ENCODE measurements around the gene ALDH1A3.

ALDH1A3 gene

DNA sequence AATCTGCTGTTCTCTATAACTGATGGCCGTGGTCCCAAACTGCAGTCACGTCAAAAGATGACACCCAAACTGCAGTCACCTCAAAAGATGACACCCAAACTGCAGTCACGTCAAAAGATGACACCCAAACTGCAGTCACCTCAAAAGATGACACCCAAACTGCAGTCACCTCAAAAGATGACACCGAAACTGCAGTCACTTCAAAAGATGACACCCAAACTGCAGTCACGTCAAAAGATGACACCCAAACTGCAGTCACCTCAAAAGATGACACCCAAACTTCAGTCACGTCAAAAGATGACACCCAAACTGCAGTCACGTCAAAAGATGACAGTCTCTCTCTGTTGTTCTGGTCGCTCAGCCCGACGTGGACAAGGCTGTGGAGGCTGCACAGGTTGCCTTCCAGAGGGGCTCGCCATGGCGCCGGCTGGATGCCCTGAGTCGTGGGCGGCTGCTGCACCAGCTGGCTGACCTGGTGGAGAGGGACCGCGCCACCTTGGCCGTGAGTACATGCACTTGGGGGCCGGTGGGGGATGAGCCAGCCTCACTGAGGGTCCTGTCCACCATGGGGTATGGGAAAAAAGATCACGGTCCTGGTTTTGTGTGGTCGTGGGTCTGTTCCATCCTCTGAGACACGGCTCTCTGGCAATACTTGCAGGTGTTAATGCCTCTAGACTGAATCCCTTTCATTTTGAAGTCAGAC is 7.7 kb downstream of the ALDH1A3 start:
- peaks cover 7% of the 10 kb centered on the region for H3K4me1 Mint-ChIP-seq (ENCODE audit: low read depth)
- no peak overlapping the region for H3K27ac Mint-ChIP-seq
- H3K27me3 Mint-ChIP-seq, result peaks cover 41% of the 10 kb centered on the region
- H3K36me3 Mint-ChIP-seq, result no peaks in the 10 kb centered on the region
- no peaks in the 10 kb centered on the region for H3K9me3 Mint-ChIP-seq (ENCODE audit: low read depth)
- H3K4me3 Mint-ChIP-seq, result no peak overlapping the region

- Mint-ChIP-seq H3K36me3 (no peaks in the 10 kb centered on the region), H3K9me3 (ENCODE audit: low read depth) (no peaks in the 10 kb centered on the region), H3K4me3 (no peak overlapping the region), H3K27me3 (peaks cover 41% of the 10 kb centered on the region), H3K27ac (no peak overlapping the region), H3K4me1 (ENCODE audit: low read depth) (peaks cover 7% of the 10 kb centered on the region)
Measured at GRCh38 chr15:100889385-100890050, 9.9 kb downstream of the ALDH1A3 start.

GRCh38 chr15:100890051-100890720 is 10.6 kb downstream of the ALDH1A3 start:
- no peaks in the 10 kb centered on the region for H3K36me3 Mint-ChIP-seq
- H3K4me1 Mint-ChIP-seq (ENCODE audit: low read depth), result peaks cover 7% of the 10 kb centered on the region
- peaks cover 41% of the 10 kb centered on the region for H3K27me3 Mint-ChIP-seq
- no peaks in the 10 kb centered on the region for H3K9me3 Mint-ChIP-seq (ENCODE audit: low read depth)
- no peak overlapping the region for H3K27ac Mint-ChIP-seq
- H3K4me3 Mint-ChIP-seq, result no peak overlapping the region

- no peak overlapping the region for H3K4me3 Mint-ChIP-seq
- peaks cover 39% of the 10 kb centered on the region for H3K27me3 Mint-ChIP-seq
- H3K4me1 Mint-ChIP-seq (ENCODE audit: low read depth), result peaks cover 7% of the 10 kb centered on the region
Measured at GRCh38 chr15:100890850-100891249, 11.2 kb downstream of the ALDH1A3 start.

DNA sequence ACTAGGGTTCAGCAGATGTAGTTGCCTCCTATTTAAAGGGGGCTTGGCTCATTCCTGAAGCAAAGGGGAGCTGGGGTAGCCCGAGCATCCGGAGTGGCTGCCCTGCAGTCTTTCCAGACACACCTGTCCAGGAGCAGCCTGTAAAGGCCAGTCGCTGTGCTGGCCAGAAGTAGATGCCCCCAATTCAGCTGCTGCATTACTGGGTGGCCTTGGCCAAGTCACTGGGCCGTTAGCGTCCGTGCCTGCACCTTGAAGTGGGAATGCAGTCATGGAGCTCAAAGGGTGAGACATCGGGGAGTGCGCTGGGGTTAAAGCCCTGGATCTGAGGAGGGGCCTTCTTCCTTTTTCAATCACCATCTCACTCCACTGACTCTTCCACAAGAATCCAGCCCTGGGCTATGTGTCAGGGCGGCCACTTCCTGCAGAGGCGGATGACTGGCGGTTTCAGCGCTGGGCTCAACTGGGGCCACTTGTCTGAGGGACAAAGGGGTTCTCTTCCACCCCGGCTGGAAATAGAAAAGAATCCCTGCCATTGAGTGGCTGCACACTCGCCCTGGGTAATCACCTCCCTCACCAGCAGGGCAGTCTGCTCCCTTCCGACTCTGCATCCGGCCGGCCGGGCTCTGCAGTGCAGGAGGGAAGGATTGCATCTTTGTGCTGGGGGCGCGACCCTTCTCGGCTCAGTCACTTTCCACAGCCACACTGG is 11.8 kb downstream of the ALDH1A3 start:
- Mint-ChIP-seq H3K27me3 (peaks cover 37% of the 10 kb centered on the region), H3K36me3 (no peaks in the 10 kb centered on the region), H3K4me1 (ENCODE audit: low read depth) (peaks cover 7% of the 10 kb centered on the region), H3K9me3 (ENCODE audit: low read depth) (no peaks in the 10 kb centered on the region), H3K4me3 (no peak overlapping the region), H3K27ac (no peak overlapping the region)

More at GRCh38 chr15:100890850-100891249, 11.2 kb downstream of the ALDH1A3 start:
- Mint-ChIP-seq H3K9me3 (ENCODE audit: low read depth) (no peaks in the 10 kb centered on the region), H3K27ac (no peak overlapping the region), H3K36me3 (no peaks in the 10 kb centered on the region)

DNA sequence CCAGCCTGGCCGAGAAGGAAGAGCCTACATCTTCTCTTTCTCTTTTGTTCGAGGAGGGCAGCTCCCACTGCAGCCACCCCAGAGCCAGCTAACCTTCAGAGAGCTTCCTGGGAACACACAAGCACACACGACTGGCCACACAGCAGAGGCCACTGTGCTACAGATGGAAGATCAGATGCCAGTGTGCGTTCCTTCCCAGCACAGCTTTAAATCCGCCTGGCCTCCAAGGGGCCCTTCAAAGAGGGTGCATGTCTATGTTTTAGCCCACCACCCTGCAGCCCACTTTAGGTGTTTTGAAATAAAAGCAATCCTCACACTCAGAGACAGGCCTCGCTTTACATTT is 12.4 kb downstream of the ALDH1A3 start:
- H3K27ac Mint-ChIP-seq, result no peak overlapping the region
- peaks cover 7% of the 10 kb centered on the region for H3K4me1 Mint-ChIP-seq (ENCODE audit: low read depth)
- H3K27me3 Mint-ChIP-seq, result peaks cover 37% of the 10 kb centered on the region
- H3K4me3 Mint-ChIP-seq, result no peak overlapping the region
- H3K9me3 Mint-ChIP-seq (ENCODE audit: low read depth), result no peaks in the 10 kb centered on the region
- no peaks in the 10 kb centered on the region for H3K36me3 Mint-ChIP-seq

DNA sequence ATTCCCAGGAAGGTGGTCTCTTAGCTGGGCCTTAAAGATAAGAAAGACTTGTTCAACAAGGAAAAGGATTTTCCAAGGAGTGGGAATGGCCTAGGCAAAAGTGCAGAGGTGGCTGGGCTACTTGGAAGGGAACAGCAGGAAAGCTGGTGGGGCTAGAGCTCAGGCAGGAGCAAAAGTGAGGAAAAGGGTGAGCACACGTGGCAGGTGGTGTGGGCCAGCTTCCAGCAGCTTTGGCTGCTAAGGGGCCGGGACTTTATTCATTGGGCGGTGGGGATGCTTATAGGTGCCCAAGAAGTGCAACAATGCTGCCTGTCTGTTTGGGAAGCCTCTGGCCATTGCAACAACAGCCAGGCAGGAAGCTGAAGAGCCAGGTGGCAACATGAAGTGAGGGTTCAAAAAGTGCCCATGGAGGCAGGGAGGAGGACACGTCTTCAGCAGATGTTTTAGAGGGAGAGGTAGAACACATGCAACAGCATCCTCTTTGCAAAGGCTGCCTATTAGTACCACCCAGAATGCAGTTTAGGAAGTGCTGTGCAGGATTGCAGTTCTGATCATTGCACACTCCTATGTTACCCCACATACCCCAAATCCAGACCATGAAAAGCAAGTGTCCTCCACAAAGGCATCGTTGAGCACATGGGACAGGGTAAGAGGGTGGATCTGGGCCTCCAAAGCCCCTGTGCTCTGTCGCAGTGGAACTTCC is 13.8 kb downstream of the ALDH1A3 start:
- no peaks in the 10 kb centered on the region for H3K36me3 Mint-ChIP-seq
- no peak overlapping the region for H3K4me3 Mint-ChIP-seq
- no peaks in the 10 kb centered on the region for H3K9me3 Mint-ChIP-seq (ENCODE audit: low read depth)
- no peak overlapping the region for H3K27ac Mint-ChIP-seq
- H3K27me3 Mint-ChIP-seq, result peaks cover 35% of the 10 kb centered on the region
- H3K4me1 Mint-ChIP-seq (ENCODE audit: low read depth), result peaks cover 7% of the 10 kb centered on the region

GRCh38 chr15:100893964-100894295 is 14.3 kb downstream of the ALDH1A3 start:
- peaks cover 7% of the 10 kb centered on the region for H3K4me1 Mint-ChIP-seq (ENCODE audit: low read depth)
- no peaks in the 10 kb centered on the region for H3K36me3 Mint-ChIP-seq
- H3K9me3 Mint-ChIP-seq (ENCODE audit: low read depth), result no peaks in the 10 kb centered on the region
- H3K27ac Mint-ChIP-seq, result no peak overlapping the region
- H3K4me3 Mint-ChIP-seq, result no peak overlapping the region
- peaks cover 34% of the 10 kb centered on the region for H3K27me3 Mint-ChIP-seq

- Mint-ChIP-seq H3K36me3 (no peaks in the 10 kb centered on the region), H3K4me3 (no peak overlapping the region), H3K27me3 (peaks cover 28% of the 10 kb centered on the region), H3K9me3 (ENCODE audit: low read depth) (no peaks in the 10 kb centered on the region), H3K4me1 (ENCODE audit: low read depth) (no peaks in the 10 kb centered on the region), H3K27ac (no peak overlapping the region)
Measured at GRCh38 chr15:100895721-100896120, 16.1 kb downstream of the ALDH1A3 start.

- H3K4me1 Mint-ChIP-seq (ENCODE audit: low read depth), result no peaks in the 10 kb centered on the region
- no peak overlapping the region for H3K27ac Mint-ChIP-seq
- H3K36me3 Mint-ChIP-seq, result no peaks in the 10 kb centered on the region
- no peaks in the 10 kb centered on the region for H3K9me3 Mint-ChIP-seq (ENCODE audit: low read depth)
- H3K27me3 Mint-ChIP-seq, result peaks cover 20% of the 10 kb centered on the region
- H3K4me3 Mint-ChIP-seq, result no peak overlapping the region
Measured at GRCh38 chr15:100897221-100898151, 17.9 kb downstream of the ALDH1A3 start.

GRCh38 chr15:100898152-100898490 is 18.5 kb downstream of the ALDH1A3 start:
- H3K27me3 Mint-ChIP-seq, result peaks cover 14% of the 10 kb centered on the region
- no peak overlapping the region for H3K4me3 Mint-ChIP-seq
- H3K9me3 Mint-ChIP-seq (ENCODE audit: low read depth), result no peaks in the 10 kb centered on the region
- H3K36me3 Mint-ChIP-seq, result no peaks in the 10 kb centered on the region
- H3K27ac Mint-ChIP-seq, result no peak overlapping the region
- peaks cover 1% of the 10 kb centered on the region for H3K4me1 Mint-ChIP-seq (ENCODE audit: low read depth)

DNA sequence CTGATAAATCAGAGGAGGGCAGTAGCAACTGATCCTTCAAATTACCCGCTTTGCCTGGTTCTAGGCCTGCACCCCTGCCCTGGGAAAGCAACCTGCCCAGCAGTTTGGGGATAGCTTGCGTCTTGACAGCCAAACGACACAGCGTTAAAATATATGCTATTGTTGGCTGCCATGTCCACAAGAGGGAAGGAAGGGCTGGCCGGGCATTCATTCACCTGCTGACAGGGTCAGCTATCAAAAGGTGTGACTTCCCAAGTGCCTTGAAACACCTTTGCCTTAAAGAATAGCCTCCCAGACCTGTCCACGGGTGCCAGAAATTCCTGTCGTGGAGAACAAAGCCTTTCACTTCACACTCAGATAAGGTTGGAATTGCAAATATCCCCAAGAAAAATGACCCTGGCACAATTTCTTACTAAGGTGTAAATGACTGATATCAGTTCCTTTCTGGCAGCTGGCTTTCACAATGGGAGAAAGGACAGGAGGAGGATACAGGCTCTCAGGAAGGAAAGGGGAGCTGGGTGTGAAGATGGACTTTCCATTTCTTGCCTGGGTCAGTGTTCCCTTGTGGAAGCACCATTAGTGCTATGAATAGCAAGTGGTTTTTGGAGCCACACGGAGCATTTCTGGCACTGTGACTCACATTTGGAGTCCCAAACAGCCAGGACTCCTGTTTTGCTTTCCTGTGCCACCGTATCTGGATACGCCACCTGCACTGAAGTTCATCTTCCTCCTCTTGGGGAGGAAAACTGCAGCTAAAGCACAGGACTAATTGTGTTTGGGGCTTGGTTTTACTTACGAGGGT is 19.2 kb downstream of the ALDH1A3 start:
- Mint-ChIP-seq H3K36me3 (no peaks in the 10 kb centered on the region), H3K9me3 (ENCODE audit: low read depth) (no peaks in the 10 kb centered on the region), H3K27ac (no peak overlapping the region), H3K4me3 (no peak overlapping the region), H3K27me3 (peaks cover 9% of the 10 kb centered on the region), H3K4me1 (ENCODE audit: low read depth) (peaks cover 1% of the 10 kb centered on the region)

DNA sequence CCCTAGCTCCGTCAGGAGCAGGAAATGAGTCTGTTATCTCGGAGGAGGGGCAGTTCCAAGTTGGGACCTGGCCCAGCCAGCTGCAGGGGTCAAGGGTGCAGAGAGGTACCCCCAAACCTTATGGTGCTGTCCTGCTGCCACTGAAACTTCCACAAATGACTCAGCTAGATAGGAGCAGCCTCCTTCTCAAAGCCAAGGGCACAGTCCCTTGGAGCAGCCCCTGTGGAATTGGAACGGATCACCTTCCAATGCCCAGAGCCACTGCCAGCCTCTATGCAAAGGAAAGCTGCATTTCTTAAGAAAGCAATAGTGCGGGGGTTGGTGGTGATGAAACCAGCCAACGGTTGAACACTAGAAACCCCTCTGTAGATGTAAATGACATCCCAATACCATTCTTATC is 20.0 kb downstream of the ALDH1A3 start:
- Mint-ChIP-seq H3K27me3 (peaks cover 4% of the 10 kb centered on the region), H3K4me1 (ENCODE audit: low read depth) (peaks cover 1% of the 10 kb centered on the region), H3K4me3 (no peak overlapping the region), H3K36me3 (no peaks in the 10 kb centered on the region), H3K27ac (no peak overlapping the region), H3K9me3 (ENCODE audit: low read depth) (no peaks in the 10 kb centered on the region)
